ENCODE results near the gene PTP4A2.
A peak's percentile ranks its signal among the peaks of the same experiment; 100 is the strongest.

Gene PTP4A2

DNA sequence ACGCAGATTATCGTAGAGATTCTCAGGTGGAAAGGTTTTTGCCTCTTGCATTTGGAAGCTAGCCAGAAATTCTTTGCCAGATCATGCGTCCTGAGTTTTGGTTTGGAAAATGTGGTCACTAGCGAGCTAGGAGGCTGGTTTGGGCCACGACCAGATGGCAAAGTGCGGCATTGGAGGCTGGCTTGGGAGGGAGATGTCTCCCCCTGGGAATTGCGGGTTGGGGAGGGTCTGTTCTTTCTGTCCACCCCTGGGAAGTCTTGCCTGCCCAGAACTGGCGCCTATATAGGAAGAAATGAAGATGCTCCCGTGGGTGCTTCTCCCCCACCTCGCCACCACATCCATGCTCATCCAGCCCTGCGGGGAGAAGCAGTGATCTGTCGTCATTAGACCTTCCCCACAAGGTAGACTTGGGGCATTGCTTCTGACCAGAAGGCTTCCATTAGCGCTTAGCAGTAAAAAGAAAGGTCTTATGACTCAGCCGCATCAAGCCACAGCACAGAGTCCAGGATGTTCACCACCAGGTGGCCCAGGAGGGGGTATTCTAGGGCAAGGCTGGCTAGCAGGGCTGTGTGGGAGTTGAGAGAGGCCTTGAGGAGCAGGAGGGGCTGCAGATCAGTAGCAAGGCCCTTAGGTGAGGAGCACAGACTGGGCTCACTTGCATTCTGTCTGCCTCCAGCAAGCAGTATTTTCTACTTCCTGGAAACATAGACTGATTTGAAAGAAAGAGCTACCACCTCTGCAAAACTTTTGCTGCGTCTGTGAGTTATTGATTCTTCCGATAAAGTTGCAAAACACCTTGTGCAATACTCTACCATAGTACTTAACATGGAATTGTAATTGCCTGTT is 1.5 kb upstream of the PTP4A2 start:
- CTCF ChIA-PET, result interaction anchor here (0.6 to 3.8 kb wide), 16 partner anchors 9 to 237 kb away, joined by 3 to 102 read pairs (median 3); partner anchors contain the start of gene SPOCD1
- no peak overlapping the region for H3K4me3 ChIP-seq (ENCODE audit: low read depth, low read length)

DNA sequence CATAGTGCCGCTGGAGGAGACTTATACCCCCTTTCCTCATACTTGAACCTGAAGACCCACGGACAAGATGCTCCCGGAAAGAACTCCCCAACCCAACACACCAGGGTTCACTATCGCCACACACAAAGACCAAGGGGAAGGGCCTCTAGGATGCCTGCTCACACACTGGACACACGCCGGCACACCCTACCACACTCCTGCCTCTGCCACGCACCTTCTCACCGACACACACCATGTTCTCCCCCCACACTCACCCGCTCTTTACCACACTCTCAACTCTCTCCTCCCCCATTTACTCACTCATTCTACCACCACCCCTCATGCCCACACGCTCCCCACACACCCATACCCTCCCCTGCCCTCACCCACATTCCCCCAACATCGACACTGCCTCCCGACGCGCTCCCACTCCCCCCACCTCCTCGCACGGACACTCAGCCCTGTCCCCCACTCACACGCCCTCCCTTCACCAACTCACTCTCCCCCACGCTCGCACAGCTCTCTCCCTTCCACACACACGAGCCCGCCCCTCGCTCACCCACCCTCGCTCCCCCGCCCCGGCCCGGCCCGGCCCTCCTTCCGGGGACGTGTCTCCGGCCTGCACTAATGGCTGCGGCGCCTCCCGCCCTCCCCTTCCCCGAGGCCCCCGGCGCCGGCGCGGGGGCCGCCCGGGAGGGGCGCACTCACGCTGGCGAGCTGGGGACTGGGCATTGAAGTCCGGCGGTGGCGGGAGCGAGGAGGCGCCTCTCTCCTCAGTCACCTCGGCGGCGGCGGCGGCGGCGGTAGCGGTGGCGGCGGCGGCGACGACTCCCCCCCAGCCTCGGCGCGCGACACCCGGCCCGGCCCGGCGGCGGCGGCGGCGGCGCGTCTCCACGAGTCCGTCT is 626 bp downstream of the PTP4A2 start:
- TF ChIP-seq, protein P1, sequence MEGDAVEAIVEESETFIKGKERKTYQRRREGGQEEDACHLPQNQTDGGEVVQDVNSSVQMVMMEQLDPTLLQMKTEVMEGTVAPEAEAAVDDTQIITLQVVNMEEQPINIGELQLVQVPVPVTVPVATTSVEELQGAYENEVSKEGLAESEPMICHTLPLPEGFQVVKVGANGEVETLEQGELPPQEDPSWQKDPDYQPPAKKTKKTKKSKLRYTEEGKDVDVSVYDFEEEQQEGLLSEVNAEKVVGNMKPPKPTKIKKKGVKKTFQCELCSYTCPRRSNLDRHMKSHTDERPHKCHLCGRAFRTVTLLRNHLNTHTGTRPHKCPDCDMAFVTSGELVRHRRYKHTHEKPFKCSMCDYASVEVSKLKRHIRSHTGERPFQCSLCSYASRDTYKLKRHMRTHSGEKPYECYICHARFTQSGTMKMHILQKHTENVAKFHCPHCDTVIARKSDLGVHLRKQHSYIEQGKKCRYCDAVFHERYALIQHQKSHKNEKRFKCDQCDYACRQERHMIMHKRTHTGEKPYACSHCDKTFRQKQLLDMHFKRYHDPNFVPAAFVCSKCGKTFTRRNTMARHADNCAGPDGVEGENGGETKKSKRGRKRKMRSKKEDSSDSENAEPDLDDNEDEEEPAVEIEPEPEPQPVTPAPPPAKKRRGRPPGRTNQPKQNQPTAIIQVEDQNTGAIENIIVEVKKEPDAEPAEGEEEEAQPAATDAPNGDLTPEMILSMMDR (IDR thresholded peaks at IDR 0.05; ENCODE audit: insufficient read depth, low read length, missing control alignments), result no peak
- no peak for DNase-seq (ENCODE audit: low read depth, low spot score)
- peak overlapping the region; percentile 97 for H3K4me3 ChIP-seq (ENCODE audit: low read depth, low read length)
- ChIA-PET CTCF (interaction anchor here (0.6 to 3.8 kb wide), 20 partner anchors 8 to 233 kb away, joined by 3 to 102 read pairs (median 4); partner anchors contain the start of gene COL16A1), POLR2A (interaction anchor here (0.5 to 1.9 kb wide), 7 partner anchors 11 to 148 kb away, joined by 3 to 7 read pairs (median 4); no protein-coding TSS in a partner anchor)

More for the DNA sequence above, 1.5 kb upstream of the PTP4A2 start:
- POLR2A ChIA-PET, result interaction anchor here (0.7 to 1.9 kb wide), 2 partner anchors 16 kb away, joined by 3 to 7 read pairs; no protein-coding TSS in a partner anchor
- no peak for DNase-seq (ENCODE audit: low read depth, low spot score)
- TF ChIP-seq, protein P1 (IDR thresholded peaks at IDR 0.05; ENCODE audit: insufficient read depth, low read length, missing control alignments), result peak; percentile 69

- TF ChIP-seq, protein P1 (IDR thresholded peaks at IDR 0.05; ENCODE audit: insufficient read depth, low read length, missing control alignments), result no peak
- ChIA-PET CTCF (interaction anchor here (1.2 to 3.8 kb wide), 2 partner anchors 17 to 27 kb away, joined by 4 to 102 read pairs; no protein-coding TSS in a partner anchor), POLR2A (interaction anchor here (0.5 kb wide), 1 partner anchor 48 kb away, joined by 3 read pairs; no protein-coding TSS in a partner anchor)
These were observed 1.2 kb downstream of the PTP4A2 start for GRCh38 chr1:31936981-31937299.

DNA sequence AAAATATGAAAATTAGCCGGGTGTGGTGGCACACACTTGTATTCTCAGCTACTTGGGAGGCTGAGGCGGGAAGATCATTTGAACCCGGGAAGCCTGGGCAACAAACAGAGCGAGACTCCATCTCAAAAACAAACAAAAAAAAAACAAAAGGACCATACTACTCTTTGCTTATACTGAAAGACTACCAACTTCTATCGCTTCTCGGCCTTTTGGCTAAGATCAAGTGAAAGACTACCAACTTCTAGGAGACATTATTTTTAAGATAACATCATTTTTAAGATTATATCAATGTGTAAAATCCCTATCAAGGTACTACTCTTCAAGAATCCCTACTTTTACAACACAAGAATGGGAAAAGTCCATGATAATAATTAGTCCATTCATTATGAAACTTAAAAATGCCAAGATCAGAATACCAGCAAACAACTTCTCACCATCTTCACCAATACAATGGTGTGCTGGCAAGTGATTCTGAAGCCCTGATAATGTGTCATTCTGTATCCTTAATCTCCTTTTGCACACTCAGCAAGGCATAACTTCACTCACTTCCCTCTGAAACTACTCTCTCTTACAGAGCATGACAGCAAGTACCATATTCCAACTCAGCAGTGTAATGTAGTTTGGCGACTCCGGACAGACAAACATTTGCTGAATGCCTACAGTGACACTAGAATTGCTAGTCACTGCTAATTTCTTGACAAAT is 1.7 kb downstream of the PTP4A2 start:
- POLR2A ChIA-PET, result no interaction called here
- TF ChIP-seq, protein P1 (IDR thresholded peaks at IDR 0.05; ENCODE audit: insufficient read depth, low read length, missing control alignments), result no peak
- peak overlapping the region; percentile 97 for H3K4me3 ChIP-seq (ENCODE audit: low read depth, low read length)
- no peak for DNase-seq (ENCODE audit: low read depth, low spot score)
- CTCF ChIA-PET, result interaction anchor here (1.1 to 2.4 kb wide), 3 partner anchors 10 to 28 kb away, joined by 3 to 8 read pairs (median 4); no protein-coding TSS in a partner anchor

More at GRCh38 chr1:31936981-31937299, 1.2 kb downstream of the PTP4A2 start:
- peak overlapping the region; percentile 97 for H3K4me3 ChIP-seq (ENCODE audit: low read depth, low read length)
- DNase-seq (ENCODE audit: low read depth, low spot score), result no peak

DNA sequence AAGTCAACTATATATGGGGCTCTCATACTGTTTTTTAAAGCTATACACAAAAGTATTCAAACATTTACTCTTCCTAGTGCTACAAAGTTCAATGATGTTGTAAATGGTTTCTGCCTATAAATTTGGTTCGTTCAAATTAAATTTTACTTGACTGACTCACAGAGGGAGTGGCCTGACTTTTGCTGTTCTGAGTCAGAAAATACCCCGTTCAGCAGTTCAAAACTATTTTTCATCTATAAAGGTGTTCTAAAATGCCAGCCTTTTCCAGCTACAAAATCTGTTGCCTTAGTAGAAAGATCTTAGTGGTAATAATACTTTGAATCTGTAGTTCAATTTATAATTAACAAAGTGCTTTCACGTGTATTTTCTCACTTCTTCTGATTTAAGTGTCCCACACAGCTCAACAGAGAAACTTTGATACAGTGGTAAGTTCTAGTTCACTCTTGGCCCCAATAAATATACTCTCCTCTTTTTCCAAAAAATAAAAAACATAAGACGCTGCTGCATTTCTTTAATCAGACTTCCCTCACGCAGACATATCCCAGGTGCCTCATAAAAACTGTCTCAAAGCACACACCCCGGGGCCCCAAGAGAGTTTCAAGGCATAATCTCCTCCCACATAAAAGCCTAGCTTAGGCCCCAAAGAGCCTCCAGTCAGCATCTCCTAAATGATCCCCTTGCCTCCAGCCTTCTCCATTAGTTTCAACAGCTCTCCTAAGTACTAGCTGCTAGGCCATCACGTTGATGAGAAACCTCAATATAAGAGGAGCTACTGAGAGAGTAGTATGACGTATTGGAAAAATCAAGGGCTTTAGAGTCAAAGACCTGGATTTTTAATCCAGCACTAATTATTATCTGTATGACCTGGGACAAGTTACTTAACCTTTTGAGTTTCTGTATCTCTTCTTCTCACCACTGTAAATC is 3.2 kb downstream of the PTP4A2 start:
- no peak for DNase-seq (ENCODE audit: low read depth, low spot score)
- TF ChIP-seq, protein P1 (IDR thresholded peaks at IDR 0.05; ENCODE audit: insufficient read depth, low read length, missing control alignments), result no peak
- POLR2A ChIA-PET, result interaction anchor here (0.7 to 1.2 kb wide), 7 partner anchors 13 to 232 kb away, joined by 3 to 4 read pairs (median 3); partner anchors contain the start of gene COL16A1
- peak overlapping the region; percentile 97 for H3K4me3 ChIP-seq (ENCODE audit: low read depth, low read length)
- CTCF ChIA-PET, result interaction anchor here (0.7 to 3.6 kb wide), 13 partner anchors 9 to 146 kb away, joined by 3 to 24 read pairs (median 4); partner anchors contain the start of gene TMEM39B
